Caco-2 (cell line): ENCODE measurements around the gene RBM39. TPM values are rescaled to one million over a fixed set of nuclear protein-coding genes. Genes with fewer than 3 reads are reported as not detected.

Source experiments
- BruUV-seq: library from RNA; stranded (reverse); fragments of 400-500 nt; replicated peaks from 2 replicates; lab custom pipeline; 2021; lab: Mats Ljungman, UMichigan
- CTCF ChIA-PET: fragments of 300-600 bp; sonication (Branson Sonifier 250); formaldehyde crosslinking; loops from one replicate; lab custom pipeline; 2022; ENCODE audit warnings: antibody characterized with exemption; lab: Charles Lee
- POLR2A ChIA-PET: fragments of 300-600 bp; sonication (Branson Sonifier 250); formaldehyde crosslinking; loops from one replicate; lab custom pipeline; 2022; ENCODE audit warnings: antibody characterized with exemption; lab: Charles Lee
- DNase-seq, 2 experiments: peaks; one replicate each; pipeline versions ENCODE4 v3.0.0 to v3.0.0-alpha.2; 2020 to 2022
- H3K27me3 ChIP-seq: replicated peaks from 2 replicates; pipeline ENCODE4 v1.6.0; 2011; ENCODE audit warnings: low read length; ENCODE audit not compliant: control insufficient read depth, insufficient read depth
- H3K36me3 ChIP-seq: 2 replicates; pipeline ENCODE4 v1.5.1; 2011; ENCODE audit warnings: low read length; ENCODE audit not compliant: control insufficient read depth, insufficient read depth
- H3K4me1 ChIP-seq: fragments of 250-450 bp; sonication (Bioruptor Pico); 2 replicates; pipeline ENCODE4 v1.5.1; 2020; ENCODE audit warnings: mild to moderate bottlenecking
- H3K4me3 ChIP-seq: 2 replicates; pipeline ENCODE4 v1.5.1; 2011; ENCODE audit warnings: low read depth, mild to moderate bottlenecking, control low read depth, low read length
- H3K9me3 ChIP-seq: fragments of 250-450 bp; sonication (Bioruptor Pico); 2 replicates; pipeline ENCODE4 v1.5.1; 2020; ENCODE audit warnings: mild to moderate bottlenecking, moderate library complexity
- H3K27ac Mint-ChIP-seq: one replicate; pipeline ENCODE4 v1.8.0; 2022; ENCODE audit warnings: mixed read lengths; ENCODE audit not compliant: unreplicated experiment
- H3K27me3 Mint-ChIP-seq: one replicate; pipeline ENCODE4 v1.8.0; 2022; ENCODE audit warnings: mixed read lengths; ENCODE audit not compliant: insufficient read depth, unreplicated experiment
- H3K36me3 Mint-ChIP-seq: one replicate; pipeline ENCODE4 v1.8.0; 2022; ENCODE audit warnings: mild to moderate bottlenecking, mixed read lengths; ENCODE audit not compliant: insufficient read depth, unreplicated experiment
- H3K4me1 Mint-ChIP-seq: one replicate; pipeline ENCODE4 v1.8.0; 2022; ENCODE audit warnings: low read depth, mixed read lengths; ENCODE audit not compliant: unreplicated experiment
- H3K4me3 Mint-ChIP-seq: one replicate; pipeline ENCODE4 v1.8.0; 2022; ENCODE audit warnings: mild to moderate bottlenecking, moderate library complexity, mixed read lengths; ENCODE audit not compliant: unreplicated experiment
- H3K9me3 Mint-ChIP-seq: one replicate; pipeline ENCODE4 v1.8.0; 2022; ENCODE audit warnings: mixed read lengths; ENCODE audit not compliant: unreplicated experiment
- intact Hi-C: fragments of 100-400 bp; cut with micrococcal nuclease; formaldehyde crosslinking; loops from one replicate; pipeline ENCODE4 v1.10.0; 2022; ENCODE audit not compliant: unreplicated experiment
- total RNA-seq: library from RNA; stranded (reverse); gene quantifications from 2 replicates; pipeline ENCODE4 v1.2.3, GENCODE V29; 2022
- TF ChIP-seq, protein P1 (sequence below), 2 experiments: fragments of 200-600 bp in 1 of 2; IDR thresholded peaks; 1 replicate in 1 of 2; 2 replicates in 1 of 2; pipeline versions ENCODE4 v1.5.1 to v1.8.0; 2011 to 2022; ENCODE audit warnings: antibody characterized with exemption in 1 of 2, control low read depth in 1 of 2, inconsistent platforms in 1 of 2, low read depth in 1 of 2, low read length in 1 of 2, mild to moderate bottlenecking in 1 of 2, moderate library complexity in 1 of 2; ENCODE audit not compliant: insufficient read depth in 1 of 2, severe bottlenecking in 1 of 2, unreplicated experiment in 1 of 2

The RBM39 gene
- total RNA-seq, 1 experiment from 2014 or later = 750 TPM

DNA sequence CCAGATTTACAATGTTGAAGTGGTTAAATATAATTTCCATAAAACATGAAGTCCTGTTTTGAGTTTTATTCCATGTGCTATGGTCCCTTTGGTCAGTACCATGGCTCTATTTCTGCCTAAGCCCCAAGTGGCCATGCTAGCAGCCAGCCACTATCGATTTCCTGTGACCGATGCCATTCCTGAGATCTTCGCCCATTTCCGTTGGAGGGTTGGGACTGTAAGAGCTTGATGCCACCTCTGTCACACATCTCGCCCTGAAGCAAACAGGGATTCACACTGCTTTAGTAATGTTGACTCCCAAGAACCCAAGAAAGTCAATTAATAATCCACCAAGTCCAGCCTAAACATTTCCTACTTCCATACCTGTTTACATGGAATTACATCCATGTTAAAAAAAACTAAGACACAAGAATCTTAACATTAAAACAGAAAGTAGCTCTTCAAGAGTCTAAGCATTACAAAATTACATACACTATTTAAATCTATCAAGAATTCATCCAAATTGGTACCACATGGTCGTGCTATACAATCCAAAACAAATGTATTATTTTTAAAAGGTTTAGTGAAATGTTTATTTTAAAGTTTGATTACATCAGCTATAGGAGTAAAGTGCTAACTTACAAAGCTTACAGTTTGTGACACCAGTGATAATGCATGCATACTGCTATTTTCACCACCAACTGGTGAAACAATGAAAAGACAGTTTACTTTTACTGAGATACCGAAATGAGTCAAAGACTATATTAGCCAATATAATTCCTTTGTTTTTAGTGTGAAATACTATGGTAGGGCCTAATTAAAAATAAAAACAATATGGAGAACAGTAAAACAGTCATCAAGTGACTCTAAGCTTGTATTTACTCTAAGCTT lies 2.5 kb downstream of the RBM39 start:
- peak overlapping the region; percentile 80 for H3K4me3 Mint-ChIP-seq
- H3K9me3 ChIP-seq = no peaks in the 10 kb centered on the region
- peak overlapping the region; percentile 96 for H3K27ac Mint-ChIP-seq
- H3K4me1 Mint-ChIP-seq = peaks cover 36% of the 10 kb centered on the region
- POLR2A ChIA-PET = interaction anchor here (0.5 to 1.3 kb wide), 8 partner anchors 9 to 347 kb away, joined by 3 to 6 read pairs (median 4); partner anchors contain the start of genes ERGIC3, PHF20 and SCAND1
- no peaks in the 10 kb centered on the region for H3K27me3 Mint-ChIP-seq
- peaks cover 87% of the 10 kb centered on the region for H3K36me3 Mint-ChIP-seq
- BruUV-seq = no TSS peak
- CTCF ChIA-PET = interaction anchor here (0.5 to 0.8 kb wide), 3 partner anchors 9 to 145 kb away, joined by 3 read pairs; partner anchors contain the start of genes NFS1 and ROMO1
- TF ChIP-seq, protein P1, sequence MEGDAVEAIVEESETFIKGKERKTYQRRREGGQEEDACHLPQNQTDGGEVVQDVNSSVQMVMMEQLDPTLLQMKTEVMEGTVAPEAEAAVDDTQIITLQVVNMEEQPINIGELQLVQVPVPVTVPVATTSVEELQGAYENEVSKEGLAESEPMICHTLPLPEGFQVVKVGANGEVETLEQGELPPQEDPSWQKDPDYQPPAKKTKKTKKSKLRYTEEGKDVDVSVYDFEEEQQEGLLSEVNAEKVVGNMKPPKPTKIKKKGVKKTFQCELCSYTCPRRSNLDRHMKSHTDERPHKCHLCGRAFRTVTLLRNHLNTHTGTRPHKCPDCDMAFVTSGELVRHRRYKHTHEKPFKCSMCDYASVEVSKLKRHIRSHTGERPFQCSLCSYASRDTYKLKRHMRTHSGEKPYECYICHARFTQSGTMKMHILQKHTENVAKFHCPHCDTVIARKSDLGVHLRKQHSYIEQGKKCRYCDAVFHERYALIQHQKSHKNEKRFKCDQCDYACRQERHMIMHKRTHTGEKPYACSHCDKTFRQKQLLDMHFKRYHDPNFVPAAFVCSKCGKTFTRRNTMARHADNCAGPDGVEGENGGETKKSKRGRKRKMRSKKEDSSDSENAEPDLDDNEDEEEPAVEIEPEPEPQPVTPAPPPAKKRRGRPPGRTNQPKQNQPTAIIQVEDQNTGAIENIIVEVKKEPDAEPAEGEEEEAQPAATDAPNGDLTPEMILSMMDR (IDR thresholded peaks at IDR 0.05; ENCODE audit: insufficient read depth in 1 of 2, low read depth in 1 of 2, low read length in 1 of 2, severe bottlenecking in 1 of 2, unreplicated experiment in 1 of 2) = peak; percentile 33
- peaks cover 21% of the 10 kb centered on the region for H3K36me3 ChIP-seq
- no peaks in the 10 kb centered on the region for H3K27me3 ChIP-seq
- H3K4me3 ChIP-seq = no peak overlapping the region; the same call in 1 of the 2 replicates
- peaks cover 44% of the 10 kb centered on the region for H3K4me1 ChIP-seq
- DNase-seq = peak in 1 of 2 experiments; percentile 29
- intact Hi-C loops = loop anchor here (1.0 to 5.0 kb wide), 3 partner anchors 8 to 348 kb away; partner anchors contain the start of gene SCAND1
- no peaks in the 10 kb centered on the region for H3K9me3 Mint-ChIP-seq

DNA sequence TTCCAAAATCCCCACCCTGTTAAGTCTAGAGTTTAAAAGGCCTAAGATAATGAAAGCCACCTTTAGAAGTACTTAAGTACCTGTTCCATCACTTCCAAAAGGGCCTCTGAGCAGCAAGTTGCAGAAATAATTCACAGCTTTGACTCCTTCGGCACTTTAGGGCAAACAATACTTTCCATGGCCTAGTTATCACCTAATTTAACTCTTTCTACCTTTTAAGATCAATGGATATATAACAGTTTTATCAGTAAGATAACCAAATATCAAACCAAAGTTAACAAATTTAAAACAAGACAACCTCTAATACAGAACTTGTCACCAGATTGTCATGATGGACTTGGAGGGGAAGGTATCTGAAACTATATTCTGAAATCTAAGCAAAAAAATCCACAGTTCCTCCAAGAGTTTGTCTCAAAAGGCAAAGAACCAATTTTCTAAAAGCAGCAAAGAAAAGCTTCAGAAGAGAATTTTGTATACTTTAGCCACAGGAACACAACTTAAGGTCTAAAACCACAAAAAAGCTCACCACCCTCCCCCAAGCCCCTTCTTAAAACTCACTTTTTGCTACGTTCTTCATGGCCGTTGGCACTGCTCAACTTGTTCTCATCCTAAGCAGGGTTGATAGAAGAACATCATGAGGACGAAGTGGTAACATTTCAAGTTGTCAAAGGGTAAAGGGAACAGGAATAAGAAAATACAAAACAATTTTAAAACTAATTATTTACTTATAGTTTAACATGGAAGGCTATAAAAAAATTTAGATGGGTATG lies 3.5 kb downstream of the RBM39 start:
- CTCF ChIA-PET = no interaction called here
- Mint-ChIP-seq H3K9me3 (no peaks in the 10 kb centered on the region), H3K27me3 (no peaks in the 10 kb centered on the region), H3K4me3 (peak overlapping the region; percentile 45), H3K27ac (peak overlapping the region; percentile 65), H3K36me3 (peaks cover 97% of the 10 kb centered on the region), H3K4me1 (peaks cover 40% of the 10 kb centered on the region)
- BruUV-seq = no TSS peak
- intact Hi-C loops = no loop called here
- no peak overlapping the region for H3K4me3 ChIP-seq
- DNase-seq = no peak
- peaks cover 22% of the 10 kb centered on the region for H3K36me3 ChIP-seq
- TF ChIP-seq, protein P1 (IDR thresholded peaks at IDR 0.05; ENCODE audit: insufficient read depth in 1 of 2, low read depth in 1 of 2, low read length in 1 of 2, severe bottlenecking in 1 of 2, unreplicated experiment in 1 of 2) = no peak
- H3K27me3 ChIP-seq = no peaks in the 10 kb centered on the region
- no peaks in the 10 kb centered on the region for H3K9me3 ChIP-seq
- POLR2A ChIA-PET = interaction anchor here (0.5 to 1.2 kb wide), 3 partner anchors 8 to 348 kb away, joined by 4 to 6 read pairs (median 5); partner anchors contain the start of gene ERGIC3
- peaks cover 48% of the 10 kb centered on the region for H3K4me1 ChIP-seq

DNA sequence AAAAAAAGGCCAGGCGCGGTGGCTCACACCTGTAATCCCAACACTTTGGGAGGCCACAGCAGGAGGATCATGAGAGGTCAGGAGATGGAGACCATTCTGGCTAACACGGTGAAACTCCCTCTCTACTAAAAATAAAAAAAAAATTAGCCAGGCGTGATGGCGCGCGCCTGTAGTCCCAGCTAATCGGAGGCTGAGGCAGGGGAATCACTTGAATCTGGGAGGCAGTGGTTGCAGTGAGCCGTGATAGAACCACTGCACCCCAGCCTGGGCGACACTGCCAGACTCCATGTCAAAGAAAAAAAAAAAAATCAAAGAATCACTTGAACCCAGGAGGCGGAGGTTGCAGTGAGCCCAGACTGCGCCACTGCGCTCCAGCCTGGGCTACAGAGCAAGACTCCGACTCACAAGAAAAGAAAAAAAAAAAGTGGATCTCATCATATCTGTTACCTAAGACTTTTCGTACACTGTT lies 4.2 kb downstream of the RBM39 start:
- H3K4me3 Mint-ChIP-seq = peak overlapping the region; percentile 45
- Histone ChIP-seq H3K27me3 (no peaks in the 10 kb centered on the region), H3K4me1 (peaks cover 45% of the 10 kb centered on the region), H3K4me3 (no peak overlapping the region), H3K9me3 (no peaks in the 10 kb centered on the region), H3K36me3 (peaks cover 27% of the 10 kb centered on the region)
- H3K27me3 Mint-ChIP-seq = no peaks in the 10 kb centered on the region
- CTCF ChIA-PET = interaction anchor here (0.7 kb wide), 1 partner anchor 35 kb away, joined by 3 read pairs; no protein-coding TSS in a partner anchor
- peak overlapping the region; percentile 65 for H3K27ac Mint-ChIP-seq
- intact Hi-C loops = no loop called here
- H3K36me3 Mint-ChIP-seq = peaks cover 100% of the 10 kb centered on the region
- POLR2A ChIA-PET = no interaction called here
- TF ChIP-seq, protein P1 (IDR thresholded peaks at IDR 0.05; ENCODE audit: insufficient read depth in 1 of 2, low read depth in 1 of 2, low read length in 1 of 2, severe bottlenecking in 1 of 2, unreplicated experiment in 1 of 2) = no peak
- peaks cover 36% of the 10 kb centered on the region for H3K4me1 Mint-ChIP-seq
- DNase-seq = no peak
- BruUV-seq = no TSS peak
- no peaks in the 10 kb centered on the region for H3K9me3 Mint-ChIP-seq
